Liver (tissue), 9 donors: ENCODE data around the gene MICAL3. TPM values are rescaled to one million over a fixed set of nuclear protein-coding genes. Genes with fewer than 3 reads are reported as not detected.

ENCODE experiments used
- DNase-seq: peaks from one replicate; pipeline ENCODE4 v3.0.0-alpha.2; 2017; ENCODE audit warnings: low spot score
- H3K27ac ChIP-seq, 2 donors: one replicate each; pipeline ENCODE4 v1.7.0; 2013; ENCODE audit warnings: inconsistent platforms in 2 of 2, low read length in 2 of 2, control low read depth in 1 of 2, low read depth in 1 of 2, mild to moderate bottlenecking in 1 of 2
- H3K27me3 ChIP-seq, 4 donors: one replicate each; pipeline versions ENCODE4 v1.6.1 to v1.7.0; 2013; ENCODE audit warnings: low read length in 3 of 4, inconsistent platforms in 1 of 4, mild to moderate bottlenecking in 1 of 4, moderate library complexity in 1 of 4; ENCODE audit not compliant: control insufficient read depth in 4 of 4, insufficient read depth in 4 of 4
- H3K36me3 ChIP-seq, 4 donors: one replicate each; pipeline versions ENCODE4 v1.6.1 to v1.7.0; 2013; ENCODE audit warnings: low read length in 3 of 4, mild to moderate bottlenecking in 3 of 4, low read depth in 1 of 4, moderate library complexity in 1 of 4; ENCODE audit not compliant: control insufficient read depth in 4 of 4, insufficient read depth in 3 of 4
- H3K4me1 ChIP-seq, 4 donors: one replicate each; pipeline versions ENCODE4 v1.6.1 to v1.7.0; 2013; ENCODE audit warnings: low read length in 3 of 4, mild to moderate bottlenecking in 3 of 4, moderate library complexity in 1 of 4; ENCODE audit not compliant: control insufficient read depth in 4 of 4, insufficient read depth in 4 of 4
- H3K4me3 ChIP-seq, 3 donors: one replicate each; pipeline versions ENCODE4 v1.6.1 to v1.7.0; 2013; ENCODE audit warnings: low read length in 3 of 3, control low read depth in 1 of 3, low read depth in 1 of 3, mild to moderate bottlenecking in 1 of 3
- H3K9ac ChIP-seq, 2 donors: one replicate each; pipeline ENCODE4 v1.7.0; 2013; ENCODE audit warnings: low read length in 2 of 2, mild to moderate bottlenecking in 2 of 2, moderate library complexity in 2 of 2, control low read depth in 1 of 2, low read depth in 1 of 2
- H3K9me3 ChIP-seq, 4 donors: one replicate each; pipeline versions ENCODE4 v1.6.1 to v1.7.0; 2013; ENCODE audit warnings: low read length in 3 of 4; ENCODE audit not compliant: control insufficient read depth in 4 of 4
- ATF3 ChIP-seq: IDR thresholded peaks from 2 replicates; pipeline ENCODE4 v1.6.1; 2016; ENCODE audit warnings: antibody characterized with exemption
- CTCF ChIP-seq: fragments of 150-350 bp; IDR thresholded peaks from 2 replicates; pipeline ENCODE4 v1.5.1; 2017; ENCODE audit warnings: improper control_type of control experiment, low read depth, low read length; ENCODE audit not compliant: missing input control
- EGR1 ChIP-seq, 2 donors: IDR thresholded peaks; 2 replicates each; pipeline ENCODE4 v1.6.1; 2016 to 2018; ENCODE audit warnings: antibody characterized with exemption in 2 of 2, low read depth in 2 of 2
- FOXA1 ChIP-seq: IDR thresholded peaks from 2 replicates; pipeline ENCODE4 v1.6.1; 2016; ENCODE audit warnings: antibody characterized with exemption
- FOXA2 ChIP-seq: IDR thresholded peaks from 2 replicates; pipeline ENCODE4 v1.6.1; 2016; ENCODE audit warnings: antibody characterized with exemption
- GABPA ChIP-seq, 2 donors: IDR thresholded peaks in 1 of 2; conservative IDR thresholded peaks in 1 of 2; 2 replicates each; pipeline ENCODE4 v1.6.1; 2016; ENCODE audit warnings: antibody characterized with exemption in 2 of 2, mild to moderate bottlenecking in 1 of 2, moderate library complexity in 1 of 2
- HNF4A ChIP-seq, 2 donors: conservative IDR thresholded peaks; 2 replicates each; pipeline ENCODE4 v1.6.1; 2016; ENCODE audit warnings: antibody characterized with exemption in 2 of 2, mild to moderate bottlenecking in 2 of 2
- JUND ChIP-seq, 2 donors: IDR thresholded peaks; 2 replicates each; pipeline ENCODE4 v1.6.1; 2016; ENCODE audit warnings: antibody characterized with exemption in 2 of 2
- MAX ChIP-seq: IDR thresholded peaks from 2 replicates; pipeline ENCODE4 v1.6.1; 2016; ENCODE audit warnings: antibody characterized with exemption
- NR2F2 ChIP-seq: IDR thresholded peaks from 2 replicates; pipeline ENCODE4 v1.6.1; 2016; ENCODE audit warnings: antibody characterized with exemption
- RAD21 ChIP-seq, 2 donors: IDR thresholded peaks; 2 replicates each; pipeline ENCODE4 v1.6.1; 2016; ENCODE audit warnings: antibody characterized with exemption in 2 of 2, mild to moderate bottlenecking in 2 of 2
- REST ChIP-seq: IDR thresholded peaks from 2 replicates; pipeline ENCODE4 v1.6.1; 2016; ENCODE audit warnings: antibody characterized with exemption, mild to moderate bottlenecking
- RXRA ChIP-seq, 2 donors: IDR thresholded peaks; 2 replicates each; pipeline ENCODE4 v1.6.1; 2017 to 2018; ENCODE audit warnings: antibody characterized with exemption in 2 of 2, mild to moderate bottlenecking in 1 of 2
- SP1 ChIP-seq: IDR thresholded peaks from 2 replicates; pipeline ENCODE4 v1.6.1; 2018; ENCODE audit warnings: antibody characterized with exemption, mild to moderate bottlenecking
- TAF1 ChIP-seq: conservative IDR thresholded peaks from 2 replicates; pipeline ENCODE4 v1.6.1; 2016; ENCODE audit warnings: antibody characterized with exemption, mild to moderate bottlenecking
- YY1 ChIP-seq: IDR thresholded peaks from 2 replicates; pipeline ENCODE4 v1.6.1; 2016; ENCODE audit warnings: antibody characterized with exemption, mild to moderate bottlenecking
- WGBS: extraction: QIAGEN DNeasy Blood & Tissue Kit; methylation state at CpG from one replicate; pipeline ENCODE4 v1.1.7; 2013; 5-methylcytosine and 5-hydroxymethylcytosine counted together
- polyA plus RNA-seq, 2 donors: library from polyadenylated mRNA; stranded (reverse) in 1 of 2; unstranded in 1 of 2; fragments of 200-250 nt in 1 of 2; fragments of >200 nt in 1 of 2; fragmentation: Nextera tagmentation in 1 of 2; extraction: Ambion mirVana in 1 of 2; gene quantifications; one replicate each; pipeline versions ENCODE4 v1.2.1 to v1.2.3, GENCODE V29; 2013 to 2015
- total RNA-seq, 2 donors: library from RNA; depleted of rRNA; stranded (reverse); fragments of >200 nt; gene quantifications; one replicate each; pipeline ENCODE4 v1.2.3, GENCODE V29; 2014
- donor health status: healthy.
- donor health status: healthy.
- donor health status: healthy.
- donor health status: healthy.
- donor health status: healthy.

MICAL3 gene
- total and polyA plus RNA-seq, 4 donors, result 6.4 to 38.4 (median 23.4) TPM

- TF ChIP-seq HNF4A (conservative IDR thresholded peaks at IDR 0.05), result no peak
- no peak for TF ChIP-seq TAF1
- TF ChIP-seq MAX, result no peak
- TF ChIP-seq SP1, result no peak
- TF ChIP-seq EGR1 (IDR thresholded peaks at IDR 0.05; ENCODE audit: low read depth in 2 of 2), result no peak
- no peak for TF ChIP-seq JUND (IDR thresholded peaks at IDR 0.05)
- no peak for TF ChIP-seq GABPA (IDR thresholded peaks at IDR 0.05 in 1 of 2, conservative IDR thresholded peaks at IDR 0.05 in 1 of 2)
- TF ChIP-seq FOXA1, result no peak
Measured at GRCh38 chr22:17911887-17912286, 112.5 kb downstream of the MICAL3 start (continued).

- H3K27ac ChIP-seq, result no peak overlapping the region
- H3K27me3 ChIP-seq, result no peaks in the 10 kb centered on the region
- no peak overlapping the region for H3K9ac ChIP-seq
- DNase-seq, result no peak
- TF ChIP-seq HNF4A (conservative IDR thresholded peaks at IDR 0.05) (no peak), REST (no peak), FOXA2 (no peak), CTCF (no peak), RAD21 (IDR thresholded peaks at IDR 0.05) (no peak), FOXA1 (no peak), RXRA (IDR thresholded peaks at IDR 0.05) (no peak), SP1 (no peak), JUND (IDR thresholded peaks at IDR 0.05) (no peak)
- peaks cover 0 to 12% (median 2%) of the 10 kb centered on the region in 4 donors for H3K4me1 ChIP-seq
- H3K36me3 ChIP-seq, result peaks cover 0 to 2% (median under 1%) of the 10 kb centered on the region in 4 donors
- H3K4me3 ChIP-seq, result no peak overlapping the region
- WGBS, result 96% methylated on average over 6 of the region's 6 CpGs
- H3K9me3 ChIP-seq, result no peaks in the 10 kb centered on the region
Measured at GRCh38 chr22:17911312-17911705, 113.1 kb downstream of the MICAL3 start.

- Histone ChIP-seq H3K4me3 (no peak overlapping the region), H3K27ac (peak overlapping the region in 1 of 2 donors; percentile 19), H3K9me3 (no peaks in the 10 kb centered on the region), H3K9ac (no peak overlapping the region), H3K36me3 (peaks cover 2 to 6% (median 4%) of the 10 kb centered on the region in 4 donors), H3K4me1 (peaks cover 0 to 12% (median 2%) of the 10 kb centered on the region in 4 donors), H3K27me3 (no peaks in the 10 kb centered on the region)
- WGBS, result 73% methylated on average over 12 of the region's 12 CpGs
- no peak for DNase-seq
- TF ChIP-seq RAD21 (IDR thresholded peaks at IDR 0.05), result peak; percentile 55 to 68
- TF ChIP-seq FOXA1, result no peak
- TF ChIP-seq ATF3, result no peak
- no peak for TF ChIP-seq REST
- TF ChIP-seq GABPA (IDR thresholded peaks at IDR 0.05 in 1 of 2, conservative IDR thresholded peaks at IDR 0.05 in 1 of 2), result no peak
- peak; percentile 95 for TF ChIP-seq NR2F2
- TF ChIP-seq CTCF, result no peak
- no peak for TF ChIP-seq TAF1
- TF ChIP-seq HNF4A (conservative IDR thresholded peaks at IDR 0.05), result no peak
- peak; percentile 23 for TF ChIP-seq SP1
- TF ChIP-seq JUND (IDR thresholded peaks at IDR 0.05), result no peak
- no peak for TF ChIP-seq YY1
- no peak for TF ChIP-seq RXRA (IDR thresholded peaks at IDR 0.05)
Measured at GRCh38 chr22:17910561-17911311, 113.6 kb downstream of the MICAL3 start.
